Keratinocyte (primary cell): Measurements from ENCODE around the gene CILP2.

Source experiments
- CTCF ChIP-seq, 3 experiments: IDR thresholded peaks in 1 of 3; conservative IDR thresholded peaks in 1 of 3; optimal IDR thresholded peaks in 1 of 3; 2 replicates in 2 of 3; 3 replicates in 1 of 3; pipeline versions ENCODE3 to v1.5.1; 2011; ENCODE audit warnings: low read length in 3 of 3, mild to moderate bottlenecking in 3 of 3, moderate library complexity in 2 of 3, control low read depth in 1 of 3, inconsistent platforms in 1 of 3; ENCODE audit not compliant: insufficient read depth in 2 of 3; ENCODE audit errors: extremely low read depth in 1 of 3
- EZH2 ChIP-seq: IDR thresholded peaks from one replicate; pipeline ENCODE4 v1.6.1; 2012; ENCODE audit warnings: inconsistent platforms, mild to moderate bottlenecking, low read length, moderate library complexity

GRCh38 chr19:19514215-19514657 lies 23.8 kb upstream of the CILP2 start:
- TF ChIP-seq CTCF (optimal IDR thresholded peaks at IDR 0.05 in 1 of 3, IDR thresholded peaks at IDR 0.05 in 1 of 3, conservative IDR thresholded peaks at IDR 0.05 in 1 of 3; ENCODE audit: extremely low read depth in 1 of 3, insufficient read depth in 2 of 3, low read length in 3 of 3) = no peak
- TF ChIP-seq EZH2 = no peak
